Measurements from ENCODE around the gene SLC22A12.

SLC22A12 gene

DNA sequence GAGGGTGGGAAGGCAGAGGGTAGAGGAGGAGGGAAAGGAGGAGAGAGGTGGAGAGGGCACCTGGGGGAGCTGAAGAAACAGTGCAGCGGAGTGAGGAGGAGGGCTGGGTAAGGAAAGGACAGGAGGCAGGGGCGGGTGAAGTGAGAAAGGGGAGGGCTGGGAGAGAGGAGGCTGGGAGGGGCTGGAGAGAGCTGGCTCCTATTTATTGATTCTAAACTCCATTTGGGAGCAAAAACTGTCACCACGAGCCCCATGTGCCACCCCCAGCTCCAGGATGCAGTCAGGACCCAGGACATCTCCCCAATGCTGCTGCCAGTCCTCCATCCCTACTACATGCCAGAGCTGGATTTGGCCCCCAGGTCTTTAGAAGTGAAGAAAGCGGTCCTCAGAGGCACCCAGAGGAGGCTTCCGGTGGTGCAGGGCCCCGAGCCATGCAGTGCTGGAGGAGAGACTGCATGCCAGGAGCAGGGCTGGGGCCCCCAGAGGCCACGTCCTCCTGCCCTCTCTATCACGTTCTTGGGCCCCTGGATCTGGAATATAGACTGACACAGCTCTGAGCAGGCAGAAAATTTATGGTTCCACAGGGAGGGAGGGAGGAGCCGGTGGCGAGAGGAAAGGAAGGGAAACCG lies 53.7 kb downstream of the SLC22A12 start:
- peaks cover 32% of the 10 kb centered on the region for H3K27me3 ChIP-seq (ENCODE audit: insufficient read depth, low read length, poor library complexity)
- H3K4me3 ChIP-seq (ENCODE audit: low read length), result no peak overlapping the region
- DNase-seq, result peak; percentile 70

DNA sequence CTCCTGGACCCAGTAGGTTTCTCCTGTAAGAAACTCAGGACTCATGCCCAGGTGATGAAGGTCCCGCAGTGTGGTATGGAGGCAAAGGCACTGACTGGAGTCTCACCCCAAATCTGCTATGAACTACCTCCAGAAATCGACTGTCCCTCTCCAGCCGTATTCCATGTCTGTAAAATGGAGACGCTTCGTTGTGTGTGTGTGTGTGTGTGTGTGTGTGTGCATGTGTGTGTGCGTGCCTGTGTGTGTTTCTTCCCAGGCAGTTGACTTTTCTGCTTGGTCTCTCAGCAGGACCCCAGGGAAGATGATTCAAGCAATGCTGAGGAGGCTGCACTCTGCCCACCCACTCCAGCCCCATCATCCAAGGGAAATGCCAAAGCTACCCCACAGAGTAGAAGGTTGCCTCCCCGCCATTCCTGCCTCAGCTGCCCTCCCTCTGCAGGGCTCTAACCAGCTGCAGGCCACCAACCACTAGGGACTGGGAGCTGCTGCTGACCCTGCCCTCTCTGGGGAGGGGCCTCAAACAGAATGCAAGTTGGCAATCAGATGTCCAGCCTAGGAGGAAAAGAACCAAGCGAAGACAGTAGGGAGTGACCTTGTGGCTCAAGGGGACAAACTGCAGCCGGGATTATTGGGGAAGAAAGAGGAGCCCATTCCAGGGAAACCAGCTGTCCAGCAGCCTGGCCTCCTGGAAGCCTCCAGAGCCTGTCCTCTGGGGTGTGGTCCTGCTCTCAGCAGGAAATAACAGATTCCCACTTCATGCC lies 56.2 kb downstream of the SLC22A12 start:
- no peak overlapping the region for H4K8ac ChIP-seq (ENCODE audit: low read depth, low read length)
- no peak overlapping the region for H2BK120ac ChIP-seq (ENCODE audit: low read depth, low read length)
- no peak overlapping the region for H3K4me3 ChIP-seq (ENCODE audit: low read length)
- DNase-seq, result no peak
- no peak overlapping the region for H3K27ac ChIP-seq (ENCODE audit: low read depth, low read length)
- H3K36me3 ChIP-seq (ENCODE audit: control insufficient read depth, insufficient read depth, low read length), result no peaks in the 10 kb centered on the region
- H3K4me1 ChIP-seq (ENCODE audit: control insufficient read depth, low read depth, low read length), result peaks cover 3% of the 10 kb centered on the region
- H3K27me3 ChIP-seq (ENCODE audit: insufficient read depth, low read length, poor library complexity), result peaks cover 12% of the 10 kb centered on the region
- H3K18ac ChIP-seq (ENCODE audit: low read length), result no peak overlapping the region
- H2AK5ac ChIP-seq (ENCODE audit: low read length), result no peak overlapping the region
- H3K79me1 ChIP-seq (ENCODE audit: low read length), result no peaks in the 10 kb centered on the region
- no peak overlapping the region for H3K9ac ChIP-seq (ENCODE audit: low read length)
- no peak overlapping the region for H4K5ac ChIP-seq (ENCODE audit: low read length)
- peak overlapping the region; percentile 66 for H3K23ac ChIP-seq (ENCODE audit: low read length)
- no peak overlapping the region for H3K4ac ChIP-seq (ENCODE audit: low read depth, low read length)
- no peak overlapping the region for H3K56ac ChIP-seq (ENCODE audit: low read length)
- no peaks in the 10 kb centered on the region for H3K79me2 ChIP-seq (ENCODE audit: control insufficient read depth, insufficient read depth, low read length)
- WGBS (ENCODE audit: extremely low coverage, insufficient coverage, low lambda C conversion rate), result no CpG with 5 or more reads among the region's 9 CpGs
- no peak overlapping the region for H3K4me2 ChIP-seq (ENCODE audit: low read length)
- no peak overlapping the region for H2BK5ac ChIP-seq (ENCODE audit: low read length)
- H2BK15ac ChIP-seq (replicated peaks; ENCODE audit: low read depth), result no peak overlapping the region

More for the DNA sequence above, 53.7 kb downstream of the SLC22A12 start:
- no peak overlapping the region for H3K56ac ChIP-seq (ENCODE audit: low read length)
- no peak overlapping the region for H3K4me2 ChIP-seq (ENCODE audit: low read length)
- H2AK5ac ChIP-seq (ENCODE audit: low read length), result no peak overlapping the region
- H2BK120ac ChIP-seq (ENCODE audit: low read depth, low read length), result no peak overlapping the region
- no peak overlapping the region for H4K5ac ChIP-seq (ENCODE audit: low read length)
- no peaks in the 10 kb centered on the region for H3K79me1 ChIP-seq (ENCODE audit: low read length)
- no peak overlapping the region for H3K4ac ChIP-seq (ENCODE audit: low read depth, low read length)
- peaks cover 3% of the 10 kb centered on the region for H3K4me1 ChIP-seq (ENCODE audit: control insufficient read depth, low read depth, low read length)
- no peak overlapping the region for H3K27ac ChIP-seq (ENCODE audit: low read depth, low read length)
- H3K9ac ChIP-seq (ENCODE audit: low read length), result no peak overlapping the region
- H3K36me3 ChIP-seq (ENCODE audit: control insufficient read depth, insufficient read depth, low read length), result no peaks in the 10 kb centered on the region
- H2BK15ac ChIP-seq (replicated peaks; ENCODE audit: low read depth), result no peak overlapping the region
- no peak overlapping the region for H3K18ac ChIP-seq (ENCODE audit: low read length)
- H3K23ac ChIP-seq (ENCODE audit: low read length), result no peak overlapping the region
- no CpG with 5 or more reads among the region's 11 CpGs for WGBS (ENCODE audit: extremely low coverage, insufficient coverage, low lambda C conversion rate)
- no peak overlapping the region for H4K8ac ChIP-seq (ENCODE audit: low read depth, low read length)
- H3K79me2 ChIP-seq (ENCODE audit: control insufficient read depth, insufficient read depth, low read length), result no peaks in the 10 kb centered on the region
- no peak overlapping the region for H2BK5ac ChIP-seq (ENCODE audit: low read length)

DNA sequence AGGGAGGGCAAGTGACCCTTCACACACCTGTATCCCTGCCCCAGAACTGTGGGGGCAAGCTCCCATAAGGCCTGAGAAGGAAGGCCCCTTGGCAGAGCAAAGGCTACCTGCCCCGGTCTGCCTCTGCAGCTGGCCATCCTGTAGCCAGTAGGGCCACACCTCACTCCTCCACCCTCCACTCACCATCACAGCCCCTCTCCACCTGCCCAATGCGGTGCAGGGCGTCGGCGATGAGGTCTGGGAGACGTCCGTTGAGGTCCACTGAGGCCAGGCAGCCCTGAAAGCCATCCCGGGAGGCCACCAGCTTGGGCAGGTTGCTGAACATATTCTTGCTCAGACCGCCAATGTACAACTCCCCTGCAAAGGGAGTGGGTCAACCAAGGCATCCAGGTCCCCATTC lies 57.5 kb downstream of the SLC22A12 start:
- no peak overlapping the region for H3K18ac ChIP-seq (ENCODE audit: low read length)
- WGBS (ENCODE audit: extremely low coverage, insufficient coverage, low lambda C conversion rate), result no CpG with 5 or more reads among the region's 9 CpGs
- no peak overlapping the region for H3K56ac ChIP-seq (ENCODE audit: low read length)

DNA sequence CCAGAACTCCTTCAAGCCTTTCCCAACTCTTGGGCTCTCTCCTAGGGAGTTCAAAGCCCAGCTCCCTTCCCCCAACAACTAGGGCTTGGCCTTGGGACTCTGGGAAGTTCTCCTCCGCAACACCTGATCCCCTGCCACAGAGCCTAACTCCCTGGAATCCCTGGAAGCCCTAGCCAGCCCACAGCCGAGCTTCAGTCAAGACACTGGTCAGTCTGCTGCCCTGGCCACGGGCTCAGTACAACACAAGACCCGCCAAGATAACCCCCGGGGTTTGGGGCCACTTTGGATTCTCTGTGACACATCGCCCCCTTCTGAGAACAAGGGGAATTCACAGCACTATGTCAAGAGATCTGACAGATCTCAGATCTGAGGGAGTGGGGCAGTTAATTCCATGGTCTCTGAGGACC lies 58.3 kb downstream of the SLC22A12 start:
- Histone ChIP-seq H3K18ac (ENCODE audit: low read length) (no peak overlapping the region), H4K8ac (ENCODE audit: low read depth, low read length) (no peak overlapping the region), H3K27me3 (ENCODE audit: insufficient read depth, low read length, poor library complexity) (peaks cover 2% of the 10 kb centered on the region), H3K4ac (ENCODE audit: low read depth, low read length) (no peak overlapping the region), H3K36me3 (ENCODE audit: control insufficient read depth, insufficient read depth, low read length) (no peaks in the 10 kb centered on the region), H2BK5ac (ENCODE audit: low read length) (no peak overlapping the region), H3K4me2 (ENCODE audit: low read length) (no peak overlapping the region), H3K79me1 (ENCODE audit: low read length) (no peaks in the 10 kb centered on the region), H3K9ac (ENCODE audit: low read length) (no peak overlapping the region), H3K4me3 (ENCODE audit: low read length) (no peak overlapping the region), H3K27ac (ENCODE audit: low read depth, low read length) (no peak overlapping the region), H3K23ac (ENCODE audit: low read length) (no peak overlapping the region), H3K79me2 (ENCODE audit: control insufficient read depth, insufficient read depth, low read length) (no peaks in the 10 kb centered on the region), H3K56ac (ENCODE audit: low read length) (no peak overlapping the region), H3K4me1 (ENCODE audit: control insufficient read depth, low read depth, low read length) (no peaks in the 10 kb centered on the region), H2AK5ac (ENCODE audit: low read length) (no peak overlapping the region), H2BK15ac (replicated peaks; ENCODE audit: low read depth) (no peak overlapping the region), H4K5ac (ENCODE audit: low read length) (no peak overlapping the region), H2BK120ac (ENCODE audit: low read depth, low read length) (no peak overlapping the region)
- WGBS (ENCODE audit: extremely low coverage, insufficient coverage, low lambda C conversion rate), result no CpG with 5 or more reads among the region's 6 CpGs
- peak; percentile 69 for DNase-seq

More for the DNA sequence above, 57.5 kb downstream of the SLC22A12 start:
- Histone ChIP-seq H3K23ac (ENCODE audit: low read length) (no peak overlapping the region), H3K4ac (ENCODE audit: low read depth, low read length) (no peak overlapping the region), H3K4me3 (ENCODE audit: low read length) (no peak overlapping the region), H3K4me1 (ENCODE audit: control insufficient read depth, low read depth, low read length) (peaks cover 3% of the 10 kb centered on the region), H2BK5ac (ENCODE audit: low read length) (no peak overlapping the region), H3K27me3 (ENCODE audit: insufficient read depth, low read length, poor library complexity) (peaks cover 3% of the 10 kb centered on the region), H2BK120ac (ENCODE audit: low read depth, low read length) (no peak overlapping the region), H3K36me3 (ENCODE audit: control insufficient read depth, insufficient read depth, low read length) (no peaks in the 10 kb centered on the region), H3K9ac (ENCODE audit: low read length) (no peak overlapping the region), H3K79me1 (ENCODE audit: low read length) (no peaks in the 10 kb centered on the region), H2AK5ac (ENCODE audit: low read length) (no peak overlapping the region), H3K4me2 (ENCODE audit: low read length) (no peak overlapping the region), H2BK15ac (replicated peaks; ENCODE audit: low read depth) (no peak overlapping the region), H3K79me2 (ENCODE audit: control insufficient read depth, insufficient read depth, low read length) (no peaks in the 10 kb centered on the region), H3K27ac (ENCODE audit: low read depth, low read length) (no peak overlapping the region), H4K5ac (ENCODE audit: low read length) (no peak overlapping the region), H4K8ac (ENCODE audit: low read depth, low read length) (no peak overlapping the region)
- no peak for DNase-seq

DNA sequence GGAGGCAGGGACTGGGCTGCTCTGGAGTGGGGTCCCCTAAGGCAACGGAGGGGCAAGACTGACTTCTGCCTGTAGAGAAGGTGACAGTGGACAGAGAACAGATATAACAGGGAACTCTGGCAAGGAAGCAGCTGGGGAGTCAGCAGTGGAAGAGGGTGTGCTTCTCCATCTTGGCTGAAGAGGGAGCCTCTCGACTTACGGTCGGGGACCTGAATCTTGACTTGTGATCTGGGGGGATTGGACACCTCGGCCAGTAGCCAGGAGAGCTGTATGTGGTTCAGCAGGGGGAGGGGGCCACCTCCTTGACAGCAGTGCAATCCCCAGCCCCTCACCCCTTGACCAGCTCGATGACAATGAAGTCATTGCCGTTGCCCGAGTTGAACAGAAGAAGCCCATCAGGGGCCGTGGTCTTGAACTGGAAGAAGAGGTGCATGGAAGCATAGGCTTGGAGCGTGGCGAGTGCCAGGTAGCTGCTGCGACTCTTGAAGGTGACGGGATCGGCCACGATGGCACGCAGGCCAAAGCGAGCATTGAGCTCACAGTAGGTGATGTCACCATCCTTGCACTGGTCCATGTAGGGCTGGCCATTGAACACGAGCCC lies 60.0 kb downstream of the SLC22A12 start:
- H2AK5ac ChIP-seq (ENCODE audit: low read length), result no peak overlapping the region
- H3K79me2 ChIP-seq (ENCODE audit: control insufficient read depth, insufficient read depth, low read length), result no peaks in the 10 kb centered on the region
- H3K4me3 ChIP-seq (ENCODE audit: low read length), result no peak overlapping the region
- peak; percentile 63 for DNase-seq
- H3K4me2 ChIP-seq (ENCODE audit: low read length), result no peak overlapping the region
- H3K23ac ChIP-seq (ENCODE audit: low read length), result no peak overlapping the region
- H3K9ac ChIP-seq (ENCODE audit: low read length), result no peak overlapping the region
- H3K56ac ChIP-seq (ENCODE audit: low read length), result no peak overlapping the region
- H2BK120ac ChIP-seq (ENCODE audit: low read depth, low read length), result no peak overlapping the region
- H3K36me3 ChIP-seq (ENCODE audit: control insufficient read depth, insufficient read depth, low read length), result no peaks in the 10 kb centered on the region
- no peak overlapping the region for H3K18ac ChIP-seq (ENCODE audit: low read length)
- no peak overlapping the region for H2BK5ac ChIP-seq (ENCODE audit: low read length)
- H3K79me1 ChIP-seq (ENCODE audit: low read length), result no peaks in the 10 kb centered on the region
- H4K5ac ChIP-seq (ENCODE audit: low read length), result no peak overlapping the region
- no peak overlapping the region for H4K8ac ChIP-seq (ENCODE audit: low read depth, low read length)
- H3K27ac ChIP-seq (ENCODE audit: low read depth, low read length), result no peak overlapping the region
- no peaks in the 10 kb centered on the region for H3K4me1 ChIP-seq (ENCODE audit: control insufficient read depth, low read depth, low read length)
- whole genome bisulfite sequencing (ENCODE audit: extremely low coverage, insufficient coverage, low lambda C conversion rate), result no CpG with 5 or more reads among the region's 18 CpGs
- no peaks in the 10 kb centered on the region for H3K27me3 ChIP-seq (ENCODE audit: insufficient read depth, low read length, poor library complexity)
- H2BK15ac ChIP-seq (replicated peaks; ENCODE audit: low read depth), result no peak overlapping the region
- H3K4ac ChIP-seq (ENCODE audit: low read depth, low read length), result no peak overlapping the region

All from mesendoderm (in vitro differentiated cells).